Neutrophil (primary cell): ENCODE results near the gene CAMK2B.

Source experiments
- H3K27ac ChIP-seq: fragments of 200-600 bp; sonication (generic); 2 replicates; pipeline ENCODE4 v1.5.1; 2016; ENCODE audit warnings: mild to moderate bottlenecking, moderate library complexity
- H3K27me3 ChIP-seq: fragments of 200-600 bp; sonication (generic); 2 replicates; pipeline ENCODE4 v1.6.0; 2016; ENCODE audit warnings: mild to moderate bottlenecking
- H3K36me3 ChIP-seq: fragments of 200-600 bp; sonication (generic); 2 replicates; pipeline ENCODE4 v1.5.1; 2017
- H3K4me1 ChIP-seq, 2 experiments: fragments of 200-600 bp in 1 of 2; sonication (generic) in 1 of 2; 1 replicate in 1 of 2; 2 replicates in 1 of 2; pipeline versions ENCODE4 v1.5.1 to v1.6.1; 2013 to 2016; ENCODE audit warnings: low read depth in 1 of 2, low read length in 1 of 2, mild to moderate bottlenecking in 1 of 2, moderate library complexity in 1 of 2; ENCODE audit not compliant: control insufficient read depth in 1 of 2, insufficient read depth in 1 of 2
- H3K4me3 ChIP-seq, 2 experiments: fragments of 200-600 bp in 1 of 2; sonication (generic) in 1 of 2; 1 replicate in 1 of 2; 2 replicates in 1 of 2; pipeline ENCODE4 v1.5.1; 2013 to 2016; ENCODE audit warnings: low read depth in 1 of 2, low read length in 1 of 2, mild to moderate bottlenecking in 1 of 2, moderate library complexity in 1 of 2
- H3K9me3 ChIP-seq: fragments of 200-600 bp; sonication (generic); 2 replicates; pipeline ENCODE4 v1.5.1; 2016
- CTCF ChIP-seq: fragments of 200-600 bp; sonication (generic); IDR thresholded peaks from 2 replicates; pipeline ENCODE4 v1.5.1; 2016; ENCODE audit warnings: antibody characterized with exemption

Gene CAMK2B

GRCh38 chr7:44283381-44284211, 41.8 kb downstream of the CAMK2B start:
- no peak overlapping the region for H3K4me3 ChIP-seq
- H3K4me1 ChIP-seq, result no peaks in the 10 kb centered on the region
- H3K27me3 ChIP-seq, result no peaks in the 10 kb centered on the region
- H3K36me3 ChIP-seq, result no peaks in the 10 kb centered on the region
- H3K9me3 ChIP-seq, result no peaks in the 10 kb centered on the region
- H3K27ac ChIP-seq, result no peak overlapping the region
- TF ChIP-seq CTCF, result no peak

DNA sequence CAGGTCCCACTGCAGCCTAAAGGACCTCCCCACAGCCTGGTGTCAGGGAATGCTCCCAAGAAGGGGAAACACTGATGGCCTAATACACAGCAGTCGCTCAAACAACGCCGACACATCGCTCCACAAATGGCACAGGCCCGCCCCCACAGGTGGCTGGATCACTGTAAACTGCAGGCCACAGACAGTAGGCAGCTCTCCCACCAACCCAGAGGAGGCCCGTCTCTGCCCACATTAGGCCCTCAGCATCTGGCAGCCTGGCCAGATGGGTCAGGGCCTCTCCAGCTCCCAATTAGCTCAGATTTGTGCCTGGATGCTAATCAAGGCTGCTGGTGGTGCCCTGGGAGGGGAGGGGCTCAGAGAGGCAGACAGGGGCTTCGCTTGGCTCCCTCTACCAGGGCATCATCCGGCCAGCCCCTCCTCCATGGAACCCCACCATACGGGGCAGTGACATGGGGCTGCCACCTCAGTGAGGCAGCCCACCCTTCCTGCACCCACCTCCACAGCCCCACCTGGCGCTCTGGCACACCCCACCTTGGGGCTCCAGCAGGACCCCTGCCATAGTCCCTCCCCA, 42.7 kb downstream of the CAMK2B start:
- no peaks in the 10 kb centered on the region for H3K4me1 ChIP-seq
- no peak overlapping the region for H3K27ac ChIP-seq
- H3K4me3 ChIP-seq, result no peak overlapping the region
- no peaks in the 10 kb centered on the region for H3K9me3 ChIP-seq
- TF ChIP-seq CTCF, result no peak
- no peaks in the 10 kb centered on the region for H3K27me3 ChIP-seq
- no peaks in the 10 kb centered on the region for H3K36me3 ChIP-seq

- Histone ChIP-seq H3K4me1 (no peaks in the 10 kb centered on the region), H3K27ac (no peak overlapping the region), H3K9me3 (no peaks in the 10 kb centered on the region), H3K27me3 (no peaks in the 10 kb centered on the region), H3K4me3 (no peak overlapping the region), H3K36me3 (no peaks in the 10 kb centered on the region)
- no peak for TF ChIP-seq CTCF
Observed at GRCh38 chr7:44281811-44282600, 43.4 kb downstream of the CAMK2B start.

- Histone ChIP-seq H3K27me3 (peaks cover 3% of the 10 kb centered on the region), H3K27ac (no peak overlapping the region), H3K4me3 (no peak overlapping the region), H3K9me3 (no peaks in the 10 kb centered on the region), H3K4me1 (no peaks in the 10 kb centered on the region), H3K36me3 (no peaks in the 10 kb centered on the region)
- no peak for TF ChIP-seq CTCF
Observed at GRCh38 chr7:44280993-44281721, 44.2 kb downstream of the CAMK2B start.

DNA sequence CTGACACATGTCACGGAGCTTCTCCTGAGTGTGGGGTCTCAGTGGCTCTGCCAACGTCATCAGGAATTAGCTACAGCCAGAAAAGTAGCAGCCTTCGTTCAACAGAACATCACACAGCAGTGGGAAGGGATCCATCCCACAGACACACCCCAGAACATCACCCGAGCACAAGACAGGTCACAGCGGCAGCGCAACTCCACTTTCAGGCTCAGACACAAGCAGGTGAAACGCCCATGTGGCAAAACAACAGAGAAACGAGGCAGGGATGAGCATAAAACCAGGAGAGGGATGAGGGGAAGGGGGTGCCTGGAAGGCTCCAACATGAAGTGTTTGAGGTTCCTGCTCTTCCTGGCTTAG, 44.8 kb downstream of the CAMK2B start:
- H3K9me3 ChIP-seq, result no peaks in the 10 kb centered on the region
- H3K4me3 ChIP-seq, result no peak overlapping the region
- no peak for TF ChIP-seq CTCF
- no peak overlapping the region for H3K27ac ChIP-seq
- no peaks in the 10 kb centered on the region for H3K36me3 ChIP-seq
- peaks cover 9% of the 10 kb centered on the region for H3K27me3 ChIP-seq
- H3K4me1 ChIP-seq, result no peaks in the 10 kb centered on the region
